HG03558 (cell line): Measurements from ENCODE around the gene BLMH.

Source experiments
- ATAC-seq: cut with Tn5 transposase; IDR thresholded peaks from one replicate; pipeline ENCODE4 v1.9.1; 2021; ENCODE audit warnings: moderate number of reproducible peaks; ENCODE audit not compliant: unreplicated experiment; ENCODE audit errors: extremely low read depth

The BLMH gene, protein sequence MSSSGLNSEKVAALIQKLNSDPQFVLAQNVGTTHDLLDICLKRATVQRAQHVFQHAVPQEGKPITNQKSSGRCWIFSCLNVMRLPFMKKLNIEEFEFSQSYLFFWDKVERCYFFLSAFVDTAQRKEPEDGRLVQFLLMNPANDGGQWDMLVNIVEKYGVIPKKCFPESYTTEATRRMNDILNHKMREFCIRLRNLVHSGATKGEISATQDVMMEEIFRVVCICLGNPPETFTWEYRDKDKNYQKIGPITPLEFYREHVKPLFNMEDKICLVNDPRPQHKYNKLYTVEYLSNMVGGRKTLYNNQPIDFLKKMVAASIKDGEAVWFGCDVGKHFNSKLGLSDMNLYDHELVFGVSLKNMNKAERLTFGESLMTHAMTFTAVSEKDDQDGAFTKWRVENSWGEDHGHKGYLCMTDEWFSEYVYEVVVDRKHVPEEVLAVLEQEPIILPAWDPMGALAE

DNA sequence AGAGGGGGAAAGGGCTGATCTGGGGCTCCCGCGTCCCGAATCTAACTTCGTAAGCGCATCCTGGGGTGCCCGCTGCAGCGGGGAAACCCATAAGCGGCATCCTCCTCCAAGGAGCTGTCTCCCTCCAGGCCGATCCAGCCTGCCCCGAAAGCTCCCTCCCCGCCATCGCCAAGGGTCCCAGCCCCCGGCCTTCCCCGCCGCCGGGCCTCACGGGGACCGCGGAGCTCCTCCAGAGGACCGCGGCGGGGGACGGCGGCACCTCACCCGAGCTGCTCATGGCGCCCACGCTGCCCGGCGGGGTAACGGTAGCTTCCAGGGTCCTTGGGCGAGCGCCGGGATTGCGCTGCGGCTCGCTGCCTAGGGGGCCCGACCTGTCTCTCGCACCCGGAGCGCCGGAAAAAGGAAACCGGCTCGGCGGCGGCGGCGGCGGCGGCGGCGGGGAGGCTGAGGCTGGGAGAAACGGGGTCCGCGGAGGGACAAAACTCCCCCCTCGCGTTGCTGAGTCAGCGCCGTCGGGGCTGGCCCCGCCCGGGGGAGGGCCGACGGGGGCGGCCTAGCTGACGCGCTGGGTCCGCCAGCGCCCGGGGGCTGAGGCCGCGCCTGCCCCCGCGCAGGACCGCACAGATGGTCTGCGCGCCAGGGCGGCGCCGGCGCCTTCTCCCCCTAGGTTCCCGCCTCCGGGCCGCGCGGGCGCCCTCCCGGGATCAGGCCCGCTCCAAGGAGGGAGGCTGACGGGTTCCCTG, at the start of gene BLMH:
Gene BLMH (minus strand): TSS at position 402 of the 743 bp plus-strand sequence. CDS start 125 bp downstream, at position 277.
- no peak for ATAC-seq

DNA sequence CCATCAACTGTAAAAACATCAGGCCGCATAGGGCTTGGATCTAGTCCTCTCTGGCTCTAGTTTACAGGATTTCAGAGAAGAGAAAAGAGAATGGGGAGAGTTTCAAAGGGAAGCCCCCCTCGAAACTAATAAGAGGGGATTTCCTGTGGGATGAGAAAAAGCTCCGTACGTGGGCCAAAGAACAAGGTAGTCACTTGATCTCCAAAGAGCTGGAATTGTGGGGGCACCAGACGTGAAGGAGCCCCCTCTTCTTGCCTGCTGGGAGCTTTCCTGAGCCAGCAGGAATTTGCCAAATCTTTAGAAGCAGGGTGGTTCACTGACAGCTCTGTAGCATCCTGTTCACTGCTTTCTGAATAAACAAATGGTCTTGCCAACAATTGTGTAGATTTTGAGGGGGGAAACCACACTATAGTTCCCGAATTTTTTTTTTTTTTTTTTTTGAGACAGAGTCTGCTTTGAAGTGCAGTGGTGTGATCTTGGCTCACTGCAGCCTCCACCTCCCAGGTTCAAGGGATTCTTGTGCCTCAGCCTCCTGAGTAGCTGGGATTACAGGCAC, 49.1 kb upstream of the BLMH start:
- no peak for ATAC-seq

DNA sequence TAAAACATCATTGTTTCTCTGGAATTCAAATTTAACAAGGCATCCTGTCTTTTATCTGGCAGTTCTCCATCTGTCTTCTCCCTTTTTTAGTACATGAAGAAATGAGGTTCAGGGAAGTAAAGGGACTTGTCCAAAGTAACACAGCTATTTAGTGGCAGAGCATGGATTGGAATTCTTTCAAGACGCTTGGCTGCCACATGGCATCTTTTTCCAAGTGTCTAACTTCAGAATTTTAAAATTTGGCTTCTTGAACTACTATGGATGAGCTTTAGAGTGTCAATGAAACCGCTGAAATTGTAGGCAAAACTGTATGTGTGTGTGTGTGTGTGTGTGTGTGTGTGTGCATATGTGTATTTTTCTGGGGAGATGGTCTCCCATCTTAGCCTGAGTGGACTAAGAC, 47.3 kb upstream of the BLMH start:
- no peak for ATAC-seq

DNA sequence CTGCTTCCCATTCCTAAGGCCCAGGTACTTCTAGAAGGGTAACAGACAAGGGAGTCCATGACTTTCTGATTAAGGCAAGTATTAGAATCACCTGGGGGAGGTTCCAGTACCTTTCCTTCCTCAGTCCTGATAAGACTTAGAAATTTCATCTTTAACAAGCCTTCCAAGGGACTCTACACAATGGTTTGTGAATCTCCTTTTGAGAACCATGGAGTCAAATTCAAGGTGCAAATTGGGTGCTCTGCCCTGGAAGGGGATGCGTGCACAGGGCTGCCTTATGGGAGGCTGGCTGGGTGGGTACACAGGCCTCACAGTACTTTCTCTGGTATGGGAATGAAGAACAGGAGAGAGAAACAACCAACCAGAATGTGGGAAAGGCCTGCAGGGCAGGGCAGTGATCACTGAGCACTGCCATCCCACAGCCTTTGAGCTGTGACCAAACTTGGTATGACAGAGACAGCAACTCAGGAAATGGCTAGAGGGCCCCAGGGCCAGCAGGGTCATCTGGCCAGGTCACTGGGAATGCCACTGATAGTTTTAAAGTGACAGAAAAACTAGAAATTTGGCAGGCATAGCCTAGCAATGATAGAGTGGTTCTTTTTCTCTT, 45.8 kb upstream of the BLMH start:
- no peak for ATAC-seq

DNA sequence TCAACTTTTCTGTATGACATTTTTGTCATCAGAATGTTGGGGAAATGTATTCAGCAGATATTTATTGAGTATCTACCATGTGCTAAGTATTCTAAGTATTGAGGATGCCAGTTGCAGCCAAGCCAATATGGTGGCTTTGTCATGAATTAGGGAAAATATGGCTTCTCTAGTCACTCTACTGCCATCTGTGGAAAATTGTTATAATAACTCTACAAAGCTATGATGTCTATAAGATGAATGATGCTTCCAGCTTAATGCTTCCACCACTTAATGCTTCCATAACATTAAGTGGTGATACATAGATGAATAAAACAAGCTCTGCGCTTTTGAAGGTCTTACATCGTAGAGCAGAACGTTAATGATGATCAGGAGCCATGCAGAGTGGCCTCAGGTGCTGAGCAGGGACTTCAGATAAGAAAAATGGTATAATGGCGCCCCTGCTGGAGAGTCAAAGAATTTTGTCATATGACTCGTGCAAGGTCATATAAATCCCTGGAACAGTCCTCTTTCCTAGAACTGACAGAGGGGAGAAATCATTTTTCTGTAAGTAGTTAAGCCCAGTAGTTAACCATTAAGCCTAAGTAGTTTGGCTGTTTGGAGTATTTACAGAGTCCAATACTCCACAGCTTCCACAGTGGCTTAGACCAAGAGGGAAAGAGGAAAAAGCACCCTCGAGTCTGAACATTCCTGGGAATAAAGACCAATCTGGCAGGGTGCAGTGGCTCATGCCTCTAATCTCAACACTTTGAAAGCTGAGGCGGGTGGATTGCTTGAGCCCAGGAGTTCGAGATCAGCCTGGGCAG, 44.8 kb upstream of the BLMH start:
- ATAC-seq = no peak

DNA sequence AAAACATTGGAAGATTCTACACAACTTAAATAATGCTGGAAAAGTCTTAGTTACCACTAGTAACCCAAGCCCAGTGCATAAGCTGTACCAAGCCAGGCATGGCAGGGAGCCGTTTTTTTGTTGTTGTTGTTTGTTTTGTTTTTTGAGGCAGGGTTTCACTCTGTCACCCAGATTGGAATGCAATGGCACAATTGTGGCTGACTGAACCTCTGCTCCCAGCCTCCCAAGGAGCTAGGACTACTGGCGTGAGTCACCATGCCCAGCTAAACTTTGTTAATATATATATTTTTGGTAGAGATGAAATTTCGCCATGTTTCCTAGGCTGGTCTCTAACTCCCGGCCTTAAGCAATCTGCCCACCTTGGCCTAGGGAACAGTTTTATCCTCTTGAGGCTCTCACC, 42.7 kb upstream of the BLMH start:
- no peak for ATAC-seq

DNA sequence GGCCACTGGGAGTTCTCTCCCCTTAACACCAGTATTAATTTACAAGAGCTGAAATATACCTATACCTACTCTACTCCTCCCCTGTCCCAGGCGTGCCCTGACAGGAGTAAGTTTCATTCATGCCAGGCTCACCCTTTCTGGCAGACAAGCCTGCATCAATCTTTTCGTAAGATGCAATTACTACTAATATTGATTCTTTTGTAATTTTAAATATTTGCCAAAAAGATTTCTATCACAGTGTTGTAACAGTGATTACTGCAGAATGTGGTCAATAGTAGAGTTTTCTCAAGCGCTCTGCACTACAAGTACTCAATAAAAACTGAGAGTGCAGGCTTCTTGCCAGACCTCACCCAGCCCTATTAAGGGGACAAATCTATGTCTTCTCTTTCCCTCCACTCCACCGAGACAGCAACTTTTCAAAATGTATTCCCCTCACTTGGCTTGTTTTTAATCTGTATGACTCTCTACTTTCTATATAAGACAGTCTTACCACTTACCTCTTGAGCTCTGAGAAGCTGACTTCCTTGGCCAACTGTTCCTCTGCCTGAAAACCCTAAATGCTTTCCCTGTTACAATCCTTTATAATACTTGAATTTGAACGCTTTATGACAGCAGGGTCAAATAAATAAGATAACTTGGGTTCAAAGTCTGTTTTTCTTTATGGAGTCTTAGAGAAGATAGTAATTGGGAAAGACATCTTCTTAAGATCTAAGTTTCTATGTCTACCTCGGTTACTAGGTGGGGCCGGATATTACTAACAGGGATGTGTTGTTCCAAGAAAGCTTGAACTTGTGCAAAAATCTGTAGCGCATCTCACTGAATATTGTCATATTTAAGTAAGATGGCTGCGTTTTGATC, 42.0 kb upstream of the BLMH start, which contains the start of gene TMIGD1:
Gene TMIGD1 (minus strand): TSS at position 555 of the 858 bp plus-strand sequence. CDS start 1,924 bp downstream, outside the sequence.
- ATAC-seq = no peak

DNA sequence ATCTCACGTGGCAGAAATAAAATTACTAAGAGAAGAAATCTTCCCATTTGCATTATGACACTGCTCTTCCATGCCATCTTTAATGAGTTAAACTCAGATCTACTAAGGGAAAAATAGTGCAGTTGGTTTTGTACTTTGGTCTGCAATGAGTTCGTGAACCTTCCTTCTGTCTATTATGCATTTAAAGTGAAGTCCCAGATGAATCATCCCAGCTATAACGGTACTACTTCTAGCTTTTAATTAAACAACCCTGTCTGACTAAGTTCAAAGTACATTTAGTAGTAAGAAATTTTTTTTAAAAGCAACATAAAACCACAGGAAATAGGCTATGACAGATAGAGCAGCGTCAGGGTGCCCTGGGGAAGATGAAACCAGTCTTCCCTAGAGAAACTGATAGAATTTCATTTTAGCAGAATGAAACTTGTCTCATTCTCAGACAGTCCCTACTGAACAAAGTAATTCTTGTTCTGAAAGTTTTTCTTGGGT, 40.4 kb upstream of the BLMH start:
- ATAC-seq = peak; percentile 43

DNA sequence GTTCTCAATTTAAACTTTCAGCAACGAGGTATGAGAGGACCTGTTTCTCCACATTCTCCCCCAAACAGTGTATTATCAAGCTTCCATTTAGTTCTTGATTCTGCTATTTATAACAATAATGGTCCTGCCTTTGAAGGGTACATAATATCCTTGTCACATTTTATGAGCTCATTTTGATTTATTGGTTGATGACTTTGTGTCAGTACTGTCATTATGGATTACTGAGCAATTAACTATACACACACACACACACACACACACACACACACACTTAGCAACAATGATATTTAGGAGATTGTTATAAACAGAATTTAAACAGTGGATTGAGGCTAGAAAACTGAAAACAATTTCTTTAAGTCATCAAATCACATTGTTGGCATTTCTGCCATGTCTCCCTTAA, 35.1 kb upstream of the BLMH start:
- no peak for ATAC-seq

DNA sequence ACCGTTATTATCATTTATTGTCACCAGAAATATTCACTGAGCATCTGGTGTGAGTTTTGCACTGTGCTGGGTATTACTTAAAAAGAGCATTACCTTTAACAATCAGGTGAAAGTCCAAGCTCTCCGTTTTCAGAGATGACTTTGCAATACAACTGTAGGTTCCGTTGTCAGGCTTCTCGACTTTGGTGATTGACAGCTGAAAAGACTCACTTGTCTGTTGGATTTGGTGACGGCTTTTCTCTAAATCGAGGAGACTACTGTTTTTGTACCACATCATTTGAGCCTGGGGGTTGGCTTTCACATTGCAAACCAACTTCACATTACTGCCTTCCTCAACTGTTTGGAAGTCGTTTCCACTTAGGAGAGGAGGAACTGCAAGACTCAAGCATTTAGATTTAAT, 33.0 kb upstream of the BLMH start:
- no peak for ATAC-seq

DNA sequence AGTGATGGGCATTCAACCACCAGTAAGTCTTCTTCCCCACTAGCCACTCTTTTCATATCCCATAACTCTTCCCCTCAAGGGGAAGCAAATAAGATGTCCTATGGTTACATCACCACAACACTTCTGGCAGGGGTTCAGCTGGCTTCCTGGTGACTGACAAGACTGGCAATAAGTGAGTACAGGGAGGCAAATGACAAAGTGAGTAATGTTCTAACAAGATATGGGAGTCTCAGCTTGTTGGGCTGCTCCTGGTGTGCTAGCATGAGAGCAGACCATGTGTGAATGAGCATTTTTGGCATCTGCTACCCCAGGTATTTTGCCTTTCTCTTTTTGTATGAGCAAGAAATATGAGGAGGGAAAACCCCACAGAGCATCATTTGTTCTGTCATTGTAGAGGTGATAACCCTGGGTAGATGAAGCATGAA, 32.2 kb upstream of the BLMH start:
- no peak for ATAC-seq

DNA sequence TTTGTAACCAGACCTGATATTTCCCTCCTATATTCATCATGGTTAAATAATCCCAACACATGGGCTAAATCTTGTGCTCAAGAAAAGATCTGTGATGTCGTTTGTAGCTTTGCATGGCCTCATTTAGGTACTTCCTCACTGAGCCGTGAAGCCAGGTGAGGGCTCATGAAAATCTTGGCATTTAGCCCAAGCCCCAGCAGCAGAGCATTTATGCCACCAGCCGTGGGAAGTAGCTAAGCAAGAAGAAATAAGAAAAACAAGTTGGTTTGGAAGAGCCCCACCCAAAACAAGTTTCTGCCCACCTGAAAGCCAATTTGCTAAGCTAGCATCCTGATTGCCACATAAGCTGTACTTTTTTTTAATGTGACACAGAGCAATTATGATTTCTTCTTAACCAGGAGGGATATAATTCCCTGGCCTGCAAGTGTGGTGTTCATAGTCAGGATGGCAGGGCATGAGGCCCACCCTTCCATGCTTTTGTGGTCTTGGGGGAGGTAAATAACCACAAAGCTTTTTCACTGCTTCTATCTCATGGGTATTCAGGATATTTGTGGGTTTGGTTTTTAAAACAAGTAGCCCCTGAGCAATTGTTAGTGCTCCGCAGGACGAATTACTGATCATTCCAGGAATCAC, 31.6 kb upstream of the BLMH start:
- ATAC-seq = no peak

DNA sequence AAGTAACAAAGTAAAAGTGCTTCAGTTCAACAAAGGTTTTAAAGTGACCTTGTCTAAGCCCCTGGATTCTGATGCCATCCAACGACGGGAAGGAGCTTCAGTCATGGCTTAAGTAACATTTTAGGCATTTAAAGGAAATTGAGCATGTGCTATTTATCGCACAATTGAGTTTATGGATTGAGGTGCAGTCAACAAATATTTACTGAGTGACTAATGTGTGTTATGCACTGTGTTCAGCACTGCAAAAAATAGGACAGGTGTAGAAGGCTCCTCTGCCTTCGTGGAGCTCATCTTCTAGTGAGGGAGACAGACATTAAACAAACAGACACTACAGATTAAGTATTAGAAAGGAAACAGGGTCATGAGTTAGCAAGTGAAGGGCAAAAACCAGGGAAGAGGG, 29.6 kb upstream of the BLMH start:
- ATAC-seq = no peak

DNA sequence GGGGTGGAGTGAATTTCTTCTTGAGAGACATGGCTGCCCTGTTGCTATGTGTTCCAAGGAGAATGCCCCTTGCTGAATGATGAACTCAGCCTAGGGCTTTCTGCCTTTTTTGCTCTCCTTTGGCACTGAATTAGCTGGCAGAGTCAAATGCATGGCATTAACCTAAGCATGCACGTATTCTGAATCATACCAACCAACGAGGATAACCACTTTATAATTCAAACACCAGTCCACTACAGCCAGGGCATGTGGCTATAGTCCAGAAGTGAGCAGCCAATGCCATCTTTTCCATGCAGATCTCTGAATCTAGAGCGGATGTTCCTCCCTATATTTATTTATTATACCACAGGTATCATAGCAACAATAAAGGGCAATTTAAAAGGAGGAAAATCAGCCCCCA, 26.4 kb upstream of the BLMH start:
- ATAC-seq = no peak

DNA sequence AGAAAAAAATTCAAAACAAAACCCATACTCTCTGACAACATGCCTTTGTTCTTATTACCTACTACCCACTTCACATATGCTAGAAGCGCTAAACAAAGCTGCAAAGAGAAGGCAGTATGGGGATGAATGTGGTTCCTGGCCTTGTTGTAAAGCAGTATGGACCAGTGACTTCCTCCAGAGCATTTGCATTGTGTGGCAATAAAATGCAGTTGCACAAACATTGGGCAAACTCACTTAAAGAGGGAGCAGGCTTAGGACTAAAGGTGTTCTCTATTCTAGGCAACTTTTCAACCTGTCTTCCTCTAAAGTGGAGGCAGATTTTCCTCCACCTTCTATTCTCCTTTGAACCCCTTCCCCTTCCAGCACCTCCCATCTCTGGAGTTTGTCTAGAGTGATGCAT, 25.0 kb upstream of the BLMH start:
- no peak for ATAC-seq

DNA sequence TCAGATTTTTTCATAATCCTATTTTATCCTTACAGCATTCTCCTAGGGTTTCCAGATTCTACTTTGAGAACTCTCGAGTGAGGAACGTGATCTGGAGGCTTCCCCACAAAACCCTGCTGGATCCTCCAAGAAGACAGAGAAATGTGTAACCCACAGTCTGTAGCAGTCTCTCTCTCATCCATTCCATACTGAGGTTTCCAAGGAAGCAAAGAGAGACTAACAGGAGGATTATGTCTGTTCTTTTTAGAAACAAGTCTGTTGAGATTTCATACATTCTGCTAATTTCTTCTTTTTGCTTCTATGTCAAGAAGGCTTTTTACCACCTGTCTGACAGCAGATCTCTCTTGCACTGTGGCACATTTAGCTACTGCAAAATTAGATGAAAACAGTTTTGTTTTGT, 23.4 kb upstream of the BLMH start:
- ATAC-seq = no peak

DNA sequence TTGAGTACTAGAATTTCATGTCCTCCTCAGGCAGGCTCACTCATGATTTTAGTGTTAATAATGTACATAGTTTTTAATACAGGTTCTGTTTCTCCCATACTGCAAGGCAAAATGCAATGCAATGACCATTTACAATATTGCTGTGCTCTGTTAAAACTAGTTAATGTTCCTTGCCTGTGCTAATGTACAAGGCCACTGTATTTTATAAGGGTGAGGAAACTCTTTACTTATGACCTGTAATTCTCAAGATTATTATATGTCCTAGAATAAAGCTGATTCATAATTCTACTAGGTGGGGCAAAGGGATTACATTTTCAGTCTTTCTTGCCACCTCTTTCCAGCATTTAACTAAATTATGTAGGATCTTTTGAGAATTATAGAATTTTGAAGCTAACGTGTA, 22.7 kb upstream of the BLMH start:
- no peak for ATAC-seq

DNA sequence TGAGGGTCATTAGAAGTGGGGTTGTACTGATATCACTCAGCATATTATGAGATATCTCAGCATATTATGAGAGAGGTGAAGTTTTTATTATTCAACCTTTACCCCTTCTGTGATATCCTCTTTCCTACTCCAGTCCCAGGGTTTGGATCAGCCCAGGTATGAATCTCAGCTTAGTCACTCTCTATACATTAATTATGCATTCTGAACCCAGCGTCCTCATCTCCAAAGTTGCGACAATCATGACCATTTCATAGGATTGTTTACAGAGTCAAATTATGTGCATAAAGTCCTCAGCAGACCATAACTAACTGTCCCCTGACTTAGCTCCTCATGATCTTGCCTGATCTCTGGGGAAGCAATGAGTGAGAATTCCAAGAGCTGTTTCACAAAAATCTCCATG, 20.5 kb upstream of the BLMH start:
- no peak for ATAC-seq
